Measurements from ENCODE around the gene TMEM134. TPM values are rescaled to one million over a fixed set of nuclear protein-coding genes. Genes with fewer than 3 reads are reported as not detected.

The TMEM134 gene
- total and polyA plus RNA-seq, 10 of the 15 experiments (the other 5 are each of a cell fraction or from before 2014, with no cell fraction given) = 1.6 to 93.8 (median 27.8) TPM

DNA sequence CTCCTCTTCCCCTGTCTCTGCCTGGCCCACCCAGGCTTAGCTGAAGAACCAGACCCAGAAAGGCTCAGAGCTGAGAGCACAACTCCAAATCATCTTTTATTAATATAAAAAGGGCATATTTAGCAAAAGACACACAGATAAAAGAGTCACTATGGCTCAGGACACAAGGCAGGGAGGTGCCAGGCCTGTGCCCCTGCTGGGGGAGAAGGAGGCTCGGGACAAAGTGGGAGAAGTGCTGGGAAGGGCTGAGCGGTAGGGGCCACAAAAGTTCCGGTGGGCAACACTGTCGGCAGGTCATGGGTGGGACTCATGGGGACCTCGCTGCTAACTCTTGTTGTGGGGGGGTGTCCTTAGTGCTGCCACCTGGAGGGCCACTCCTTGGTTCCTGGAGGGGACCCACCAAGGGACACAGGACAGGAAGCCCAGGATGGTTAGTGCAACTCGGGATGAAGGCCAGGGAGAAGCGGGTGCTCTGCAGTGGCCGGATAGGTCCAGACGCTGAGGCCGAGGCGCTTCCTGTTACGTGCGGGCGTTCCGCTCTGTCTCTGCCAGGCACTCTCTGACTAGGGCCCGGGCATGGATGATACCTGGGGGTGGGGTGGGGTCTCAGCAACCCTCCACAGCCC, 37.5 kb upstream of the TMEM134 start:
- WGBS (ENCODE audit: insufficient coverage, insufficient replicate concordance, low lambda C conversion rate, missing lambda C conversion rate) = 84% methylated on average over 16 of the region's 16 CpGs
- Histone ChIP-seq H3K4me3 (peak overlapping the region; percentile 82; the same call in 1 of the 2 replicates), H2AFZ (ENCODE audit: control insufficient read depth, low read depth, low read length) (no peak overlapping the region), H3K9ac (ENCODE audit: control insufficient read depth, insufficient read depth, low read length) (peak overlapping the region; percentile 38), H3K4me2 (ENCODE audit: control insufficient read depth, insufficient read depth) (peak overlapping the region; percentile 99), H3K27me3 (replicated peaks in 1 of 2; ENCODE audit: control insufficient read depth in 2 of 2, insufficient read depth in 2 of 2, low read length in 1 of 2) (no peaks in the 10 kb centered on the region; a peak in 1 of 4 replicates), H3K27ac (ENCODE audit: control insufficient read depth, insufficient read depth) (peak overlapping the region; percentile 17; the same call in 1 of the 2 replicates), H3K9me3 (replicated peaks; ENCODE audit: control insufficient read depth, insufficient read depth, low read length) (no peaks in the 10 kb centered on the region), H3K79me2 (ENCODE audit: control insufficient read depth, insufficient read depth, low read length) (peaks cover 32% of the 10 kb centered on the region), H4K20me1 (ENCODE audit: control insufficient read depth, insufficient read depth) (no peaks in the 10 kb centered on the region), H3K36me3 (ENCODE audit: control insufficient read depth in 2 of 2, insufficient read depth in 2 of 2, low read length in 1 of 2) (peaks cover 0 to 3% of the 10 kb centered on the region in 2 experiments; a peak in 2 of 4 replicates), H3K4me1 (ENCODE audit: control insufficient read depth, insufficient read depth, low read length) (peaks cover 27% of the 10 kb centered on the region)
- no peak for TF ChIP-seq HDGF (IDR thresholded peaks at IDR 0.05)
- no peak for TF ChIP-seq NRF1 (conservative IDR thresholded peaks at IDR 0.05; ENCODE audit: low read depth, low read length)
- TF ChIP-seq, protein P1, sequence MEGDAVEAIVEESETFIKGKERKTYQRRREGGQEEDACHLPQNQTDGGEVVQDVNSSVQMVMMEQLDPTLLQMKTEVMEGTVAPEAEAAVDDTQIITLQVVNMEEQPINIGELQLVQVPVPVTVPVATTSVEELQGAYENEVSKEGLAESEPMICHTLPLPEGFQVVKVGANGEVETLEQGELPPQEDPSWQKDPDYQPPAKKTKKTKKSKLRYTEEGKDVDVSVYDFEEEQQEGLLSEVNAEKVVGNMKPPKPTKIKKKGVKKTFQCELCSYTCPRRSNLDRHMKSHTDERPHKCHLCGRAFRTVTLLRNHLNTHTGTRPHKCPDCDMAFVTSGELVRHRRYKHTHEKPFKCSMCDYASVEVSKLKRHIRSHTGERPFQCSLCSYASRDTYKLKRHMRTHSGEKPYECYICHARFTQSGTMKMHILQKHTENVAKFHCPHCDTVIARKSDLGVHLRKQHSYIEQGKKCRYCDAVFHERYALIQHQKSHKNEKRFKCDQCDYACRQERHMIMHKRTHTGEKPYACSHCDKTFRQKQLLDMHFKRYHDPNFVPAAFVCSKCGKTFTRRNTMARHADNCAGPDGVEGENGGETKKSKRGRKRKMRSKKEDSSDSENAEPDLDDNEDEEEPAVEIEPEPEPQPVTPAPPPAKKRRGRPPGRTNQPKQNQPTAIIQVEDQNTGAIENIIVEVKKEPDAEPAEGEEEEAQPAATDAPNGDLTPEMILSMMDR (IDR thresholded peaks at IDR 0.05 in 2 of 3, conservative IDR thresholded peaks at IDR 0.05 in 1 of 3; ENCODE audit: control insufficient read depth in 2 of 3, extremely low read depth in 1 of 3, insufficient read depth in 1 of 3, low read depth in 3 of 3, low read length in 3 of 3) = no peak
- TF ChIP-seq CREB1 (IDR thresholded peaks at IDR 0.05; ENCODE audit: low read depth) = no peak
- TF ChIP-seq POLR2AphosphoS2 (IDR thresholded peaks at IDR 0.05; ENCODE audit: low read depth, low read length) = no peak
- TF ChIP-seq ATF7 (IDR thresholded peaks at IDR 0.05; ENCODE audit: low read depth) = no peak
- TF ChIP-seq SUPT20H (IDR thresholded peaks at IDR 0.05; ENCODE audit: borderline replicate concordance, control insufficient read depth, low read depth, low read length) = no peak
- no peak for TF ChIP-seq SREBF1 (IDR thresholded peaks at IDR 0.05; ENCODE audit: low read length)
- intact Hi-C loops (cut with micrococcal nuclease; ENCODE audit: unreplicated experiment) (loop anchor here (1.0 to 5.0 kb wide), 7 partner anchors 20 to 150 kb away; partner anchors contain the start of genes PPP1CA and PTPRCAP), in situ Hi-C loops (cut with MboI) (no loop called here)
- BruUV-seq (replicated peaks) = TSS peak; percentile 83
- RAD21 ChIA-PET (ENCODE audit: unreplicated experiment) = interaction anchor here (1.1 to 2.8 kb wide), 7 partner anchors 24 to 115 kb away, joined by 3 to 19 read pairs (median 4); partner anchors contain the start of genes AIP, PPP1CA, PTPRCAP and RAD9A
- SMC1A ChIA-PET (ENCODE audit: uncharacterized antibody, unreplicated experiment) = interaction anchor here (1.0 to 4.3 kb wide), 4 partner anchors 20 to 100 kb away, joined by 3 to 23 read pairs (median 6); partner anchors contain the start of gene PTPRCAP
- ATAC-seq (no peak), DNase-seq (ENCODE audit: low read depth, low spot score) (no peak), FAIRE-seq (no peak)
- CTCF ChIA-PET = interaction anchor here (0.7 to 2.9 kb wide), 10 partner anchors 17 to 153 kb away, joined by 3 to 30 read pairs (median 4); partner anchors contain the start of genes POLD4, PPP1CA and TBC1D10C
- POLR2A ChIA-PET = interaction anchor here (1.5 to 2.3 kb wide), 2 partner anchors 38 to 105 kb away, joined by 4 to 6 read pairs; partner anchors contain the start of genes PPP1CA and TMEM134

All from GM12878 (cell line).